HG02981 (cell line): ENCODE data around the gene ARHGAP9.
"Not testable (repeated sequence)": the region's sequence is repeated elsewhere in the genome, so short reads cannot be mapped to it uniquely, and the experiment has no call there.

Experiments
- ATAC-seq: cut with Tn5 transposase; IDR thresholded peaks from one replicate; pipeline ENCODE4 v1.9.1; 2021; ENCODE audit warnings: mild to moderate bottlenecking, moderate library complexity; ENCODE audit not compliant: unreplicated experiment

ARHGAP9 gene

GRCh38 chr12:57495051-57495701, 15.5 kb upstream of the ARHGAP9 start:
- ATAC-seq, result not testable (repeated sequence)

DNA sequence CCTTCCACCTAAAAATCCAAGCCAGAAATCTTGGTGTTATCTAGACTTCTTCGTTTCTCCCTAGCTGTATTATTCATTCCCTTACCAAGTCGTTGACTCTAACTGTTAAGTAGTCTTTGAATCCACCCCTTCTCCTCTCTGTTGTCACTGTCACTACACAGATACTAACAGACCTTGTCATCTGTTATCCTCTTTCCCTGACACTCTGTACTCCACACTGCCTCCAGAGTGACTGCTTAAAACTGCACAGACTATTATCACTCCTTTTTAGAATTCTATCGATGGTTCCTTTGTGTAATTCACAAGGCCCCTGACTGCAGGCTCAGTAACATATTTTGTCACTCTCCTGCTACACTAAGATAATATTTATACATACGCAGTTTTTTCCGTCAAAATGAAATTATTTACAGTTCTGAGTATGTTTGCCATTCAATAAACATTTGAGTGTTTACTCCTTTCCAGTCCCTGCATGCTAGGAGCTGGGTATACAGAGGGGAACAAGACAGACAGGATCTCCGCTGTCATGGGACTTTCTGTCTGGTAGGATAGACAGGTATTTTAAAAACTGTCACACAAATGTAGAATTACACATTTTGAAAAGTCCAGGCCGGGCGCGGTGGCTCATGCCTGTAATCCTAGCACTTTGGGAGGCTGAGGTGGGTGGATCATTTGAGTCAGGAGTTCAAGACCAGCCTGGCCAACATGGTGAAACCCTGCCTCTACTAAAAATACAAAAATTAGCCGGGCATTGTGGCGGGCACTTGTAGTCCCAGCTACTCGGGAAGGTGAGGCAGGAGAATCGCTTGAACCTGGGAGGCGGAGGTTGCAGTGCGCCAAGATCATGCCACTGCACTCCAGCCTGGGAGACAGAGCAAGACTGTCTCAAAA, 12.0 kb upstream of the ARHGAP9 start:
- ATAC-seq, result no peak

- no peak for ATAC-seq
Measured at GRCh38 chr12:57490126-57490525, 10.5 kb upstream of the ARHGAP9 start.

DNA sequence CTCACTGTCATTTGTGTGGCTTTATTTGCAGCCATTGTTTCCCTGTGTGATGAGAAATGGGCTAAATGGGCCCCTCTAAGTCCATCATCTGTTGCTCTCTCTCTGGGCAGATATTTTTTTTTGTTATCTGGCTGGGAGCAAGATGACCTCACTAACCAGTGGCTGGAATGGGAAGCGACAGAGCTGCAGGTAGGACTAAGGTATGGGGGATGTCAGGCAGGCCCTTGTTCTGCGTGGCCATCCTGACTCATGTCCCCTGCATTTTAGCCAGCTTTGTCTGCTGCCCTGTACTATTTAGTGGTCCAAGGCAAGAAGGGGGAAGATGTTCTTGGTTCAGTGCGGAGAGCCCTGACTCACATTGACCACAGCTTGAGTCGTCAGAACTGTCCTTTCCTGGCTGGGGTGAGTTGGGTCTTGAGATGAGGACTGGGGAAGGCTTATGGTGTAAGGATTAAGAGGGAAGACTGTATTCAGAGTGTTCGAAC, 9.5 kb upstream of the ARHGAP9 start:
- no peak for ATAC-seq

DNA sequence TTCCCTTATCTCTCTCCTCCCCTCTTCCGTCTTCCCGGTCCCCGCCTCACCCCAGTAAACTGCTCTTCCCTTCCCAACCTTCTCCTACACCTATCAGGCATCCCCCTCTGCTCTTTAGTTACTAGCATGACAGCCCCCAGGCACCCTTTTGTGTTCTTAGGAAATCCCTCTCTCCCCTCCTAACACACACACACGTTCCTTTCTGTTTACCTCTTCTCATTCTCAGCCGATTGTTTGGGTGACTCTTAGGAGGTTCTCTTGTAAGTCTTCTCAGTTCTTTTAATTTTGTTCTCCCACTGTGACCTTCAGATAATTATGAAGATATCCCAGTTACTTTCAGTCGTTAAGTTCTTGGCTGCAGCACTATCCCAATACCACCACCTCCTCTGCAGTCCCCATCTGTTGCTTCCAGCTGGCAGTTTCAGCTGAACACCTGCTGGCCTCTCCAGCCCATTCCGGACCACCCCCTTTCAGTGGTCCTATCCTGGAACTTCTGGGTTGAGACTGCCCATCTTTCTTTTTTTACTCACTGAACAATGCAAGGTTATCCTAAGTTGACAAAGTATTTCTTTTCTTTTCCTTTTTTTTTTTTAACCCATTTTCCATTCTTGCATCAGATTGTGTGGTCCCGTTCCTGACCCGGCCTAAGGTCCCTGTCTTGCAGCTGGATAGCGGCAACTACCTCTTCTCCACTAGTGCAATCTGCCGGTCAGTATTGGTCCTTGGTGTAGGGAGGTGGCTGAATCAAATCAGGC, 8.9 kb upstream of the ARHGAP9 start:
- no peak for ATAC-seq

GRCh38 chr12:57487597-57488401, 8.1 kb upstream of the ARHGAP9 start, which contains the start of gene MARS1:
Gene MARS1 (plus strand): TSS chr12:57488068. CDS start chr12:57488091, 23 bp downstream.
- ATAC-seq, result peak; percentile 94

GRCh38 chr12:57487055-57487596, 7.5 kb upstream of the ARHGAP9 start:
- ATAC-seq, result no peak

GRCh38 chr12:57485695-57486094, 6.0 kb upstream of the ARHGAP9 start:
- ATAC-seq, result no peak

DNA sequence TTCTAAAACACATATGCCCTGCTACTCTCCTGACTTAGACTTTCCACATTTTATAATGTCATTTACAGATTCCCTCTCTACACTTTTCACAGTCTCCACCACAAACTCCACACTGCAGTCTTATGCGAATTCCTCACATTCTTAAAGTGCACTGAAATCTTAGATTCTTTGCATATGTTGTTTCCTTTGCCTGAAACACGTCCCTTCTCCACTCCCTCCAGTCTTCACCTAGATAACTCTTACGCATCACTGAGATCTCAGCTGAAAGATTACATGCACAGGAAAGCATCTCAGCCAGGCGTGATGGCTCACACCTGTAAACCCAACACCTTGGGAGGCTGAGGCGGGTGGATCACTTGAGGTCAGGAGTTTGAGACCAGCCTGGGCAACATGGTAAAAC, 3.8 kb upstream of the ARHGAP9 start:
- no peak for ATAC-seq

DNA sequence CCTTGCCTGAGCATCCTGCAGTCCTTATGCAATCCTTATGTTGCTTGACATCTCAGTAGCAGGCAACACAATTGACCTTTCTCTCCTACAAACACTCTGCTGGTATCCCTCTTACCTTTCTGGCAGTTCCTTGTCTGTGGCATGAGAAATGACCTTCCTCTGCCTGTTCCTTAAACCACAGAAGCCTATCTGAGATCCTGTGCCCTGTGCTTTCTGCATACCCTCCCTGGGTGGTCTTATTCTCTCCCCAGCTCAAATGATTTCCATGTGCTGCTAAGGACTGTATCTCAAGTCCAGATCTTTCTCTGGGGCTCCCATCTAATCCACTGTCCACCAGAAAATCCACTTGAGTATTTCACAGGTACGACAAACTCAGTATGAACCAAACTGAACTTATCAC, 2.0 kb upstream of the ARHGAP9 start:
- ATAC-seq, result no peak

DNA sequence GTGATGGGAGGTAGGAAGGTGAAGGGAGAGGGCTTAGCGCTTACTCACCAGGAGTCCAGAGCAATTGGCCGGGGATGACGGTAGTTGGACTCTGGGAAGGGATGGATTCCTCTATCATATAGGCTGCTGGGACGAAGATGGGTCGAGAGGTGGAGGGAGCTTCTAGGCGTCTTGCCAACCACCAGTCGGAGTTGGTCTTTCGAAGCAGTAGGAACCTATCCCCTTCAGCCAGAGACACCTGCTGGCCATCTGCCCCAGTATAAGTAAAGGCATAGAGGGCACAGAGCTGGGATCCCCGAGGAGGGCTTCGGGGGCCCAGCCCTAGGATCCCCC, 657 bp downstream of the ARHGAP9 start:
- no peak for ATAC-seq

- peak; percentile 33 for ATAC-seq
Measured at GRCh38 chr12:57477710-57478681, 1.7 kb downstream of the ARHGAP9 start.

DNA sequence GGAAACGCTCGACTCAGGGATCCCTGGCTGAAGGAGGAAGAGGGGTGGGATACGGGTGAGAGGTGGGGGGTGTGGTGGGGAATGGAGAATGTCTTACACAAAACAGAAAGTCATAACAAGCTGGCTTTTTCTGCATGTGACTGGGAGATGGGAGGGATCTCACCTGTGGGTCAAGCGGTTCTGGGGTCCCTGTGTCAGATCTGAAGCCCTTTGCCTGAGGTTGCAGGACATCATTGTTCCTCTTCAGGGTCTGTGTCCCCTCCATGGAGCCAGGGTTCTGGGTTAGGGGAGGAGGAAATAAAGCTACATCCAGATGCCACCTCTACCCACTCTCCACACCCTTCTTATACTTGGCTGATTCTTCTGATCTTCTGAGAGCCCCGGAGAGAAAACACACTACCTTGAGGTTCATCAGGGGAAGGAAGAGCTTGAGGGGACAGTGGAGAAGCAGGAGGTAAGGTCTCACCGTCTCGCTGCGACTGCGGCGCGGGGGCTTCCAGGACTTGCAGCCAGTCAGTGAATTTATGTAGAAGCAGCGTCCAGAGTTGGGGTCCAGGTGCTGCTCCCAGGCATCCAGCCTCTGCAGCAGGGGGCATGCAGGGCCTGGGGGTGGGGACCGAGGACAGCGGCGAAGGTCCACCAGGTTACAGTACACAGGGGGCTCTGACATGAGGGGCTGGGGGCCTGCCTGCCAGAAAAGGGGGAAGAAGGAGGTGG, 2.5 kb downstream of the ARHGAP9 start:
- ATAC-seq, result no peak

- no peak for ATAC-seq
Measured at GRCh38 chr12:57476162-57476992, 3.3 kb downstream of the ARHGAP9 start.

DNA sequence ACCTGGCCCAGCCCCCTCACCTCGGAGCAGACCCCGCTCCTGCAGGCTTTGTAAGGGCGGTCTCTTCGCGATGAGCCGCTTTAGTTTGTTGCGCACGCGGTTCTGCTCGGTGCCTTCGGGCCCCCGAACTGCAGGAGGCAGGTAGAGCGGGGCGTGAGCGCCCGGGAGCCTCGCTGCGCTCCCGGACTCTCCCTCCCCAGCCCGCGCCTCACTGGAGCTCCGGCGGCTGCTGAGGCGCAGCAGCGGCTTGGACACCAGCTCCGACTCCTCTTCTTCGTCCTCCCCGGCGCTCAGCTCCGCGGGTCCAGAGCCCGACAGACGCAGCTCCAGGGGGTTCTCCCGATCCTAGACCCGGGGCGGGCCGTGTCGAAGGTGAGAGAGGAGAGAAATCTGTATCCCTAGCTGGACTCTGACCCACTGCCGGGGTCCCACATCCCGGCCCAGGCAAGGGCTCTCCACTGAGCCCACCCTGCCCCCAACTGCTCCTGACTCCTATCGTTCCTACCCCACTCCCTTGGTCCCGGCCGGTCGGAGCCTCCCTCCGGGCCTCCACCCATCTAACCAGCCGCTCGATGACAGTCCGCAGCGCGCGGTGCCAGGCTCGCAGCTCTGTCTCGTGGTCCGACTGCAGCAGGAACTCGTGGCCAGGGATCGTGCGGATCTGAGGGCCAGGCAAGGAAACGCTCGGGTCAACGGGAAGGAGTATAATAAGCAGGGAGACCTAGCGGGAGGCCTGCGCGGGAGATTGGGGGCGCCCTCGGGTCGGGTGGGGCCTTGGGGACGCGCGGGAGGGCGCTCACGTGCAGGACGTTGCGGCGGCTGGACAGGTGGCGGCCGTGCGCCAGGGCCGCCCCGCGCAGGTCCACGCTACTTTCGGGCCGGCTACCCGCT, 4.2 kb downstream of the ARHGAP9 start:
- ATAC-seq, result no peak

- ATAC-seq, result no peak
Measured at GRCh38 chr12:57474862-57475261, 4.8 kb downstream of the ARHGAP9 start.

DNA sequence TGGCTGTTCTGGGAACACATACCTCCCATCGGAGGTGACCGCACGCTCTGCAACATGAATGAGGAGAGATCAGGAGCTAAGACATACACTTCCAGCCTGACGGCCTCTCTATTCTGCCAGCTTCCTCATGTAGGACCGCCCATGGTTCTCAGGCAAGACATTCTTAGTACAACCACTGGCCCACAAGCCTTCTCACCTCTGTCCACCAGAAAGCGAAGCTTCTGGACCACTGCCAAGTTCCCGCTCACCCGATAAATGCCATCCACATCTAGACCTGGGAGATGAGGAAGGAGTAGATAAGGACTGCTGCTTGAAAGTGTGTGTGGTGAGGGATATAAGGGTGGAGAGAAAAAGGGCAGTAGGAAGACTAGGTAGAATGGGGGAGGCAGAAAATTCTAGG, 5.2 kb downstream of the ARHGAP9 start:
- no peak for ATAC-seq
